Duodenal mucosa (tissue), 2 donors: ENCODE data around the gene LEMD1.

Experiments
- H3K27ac ChIP-seq: one replicate; pipeline ENCODE4 v1.7.0; 2013; ENCODE audit warnings: low read depth, low read length
- H3K27me3 ChIP-seq, 2 donors: one replicate each; pipeline ENCODE4 v1.7.0; 2013; ENCODE audit warnings: low read length in 2 of 2, control low read depth in 1 of 2; ENCODE audit not compliant: insufficient read depth in 2 of 2, control insufficient read depth in 1 of 2
- H3K36me3 ChIP-seq, 2 donors: one replicate each; pipeline ENCODE4 v1.7.0; 2013; ENCODE audit warnings: low read length in 2 of 2, control low read depth in 1 of 2; ENCODE audit not compliant: insufficient read depth in 2 of 2, control insufficient read depth in 1 of 2
- H3K4me1 ChIP-seq, 2 donors: one replicate each; pipeline ENCODE4 v1.7.0; 2013; ENCODE audit warnings: low read length in 2 of 2, control low read depth in 1 of 2; ENCODE audit not compliant: insufficient read depth in 2 of 2, control insufficient read depth in 1 of 2
- H3K4me3 ChIP-seq, 2 donors: one replicate each; pipeline ENCODE4 v1.7.0; 2013; ENCODE audit warnings: low read length in 2 of 2, low read depth in 1 of 2
- H3K9ac ChIP-seq, 2 donors: one replicate each; pipeline ENCODE4 v1.7.0; 2013; ENCODE audit warnings: low read length in 2 of 2, low read depth in 1 of 2
- H3K9me3 ChIP-seq, 2 donors: one replicate each; pipeline ENCODE4 v1.7.0; 2013; ENCODE audit warnings: low read length in 2 of 2, control low read depth in 1 of 2; ENCODE audit not compliant: control insufficient read depth in 1 of 2

LEMD1 gene

DNA sequence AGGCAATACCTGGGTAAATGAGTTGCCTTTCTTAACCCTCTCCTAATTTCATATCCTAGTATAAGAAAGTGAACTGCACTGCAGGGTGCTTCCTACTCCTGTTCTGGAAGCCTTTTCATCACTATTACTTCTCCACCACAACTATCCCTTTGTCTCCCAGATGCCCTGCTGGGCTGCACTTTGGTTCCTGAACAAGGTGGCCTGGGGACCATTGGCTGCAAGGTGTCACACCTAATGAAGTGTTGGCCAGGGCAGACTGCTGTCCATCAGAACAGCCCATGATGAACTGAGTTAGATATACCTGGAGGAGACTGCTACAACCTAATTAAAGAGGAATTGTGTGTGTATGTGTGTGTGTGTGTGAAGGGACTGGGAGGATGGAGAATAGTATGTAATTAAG lies 63.3 kb downstream of the LEMD1 start:
- Histone ChIP-seq H3K27ac (no peak overlapping the region), H3K36me3 (no peaks in the 10 kb centered on the region), H3K9ac (no peak overlapping the region), H3K4me3 (no peak overlapping the region), H3K9me3 (no peaks in the 10 kb centered on the region), H3K27me3 (peaks cover 0 to 2% of the 10 kb centered on the region in 2 donors), H3K4me1 (peaks cover 15 to 17% of the 10 kb centered on the region in 2 donors)

DNA sequence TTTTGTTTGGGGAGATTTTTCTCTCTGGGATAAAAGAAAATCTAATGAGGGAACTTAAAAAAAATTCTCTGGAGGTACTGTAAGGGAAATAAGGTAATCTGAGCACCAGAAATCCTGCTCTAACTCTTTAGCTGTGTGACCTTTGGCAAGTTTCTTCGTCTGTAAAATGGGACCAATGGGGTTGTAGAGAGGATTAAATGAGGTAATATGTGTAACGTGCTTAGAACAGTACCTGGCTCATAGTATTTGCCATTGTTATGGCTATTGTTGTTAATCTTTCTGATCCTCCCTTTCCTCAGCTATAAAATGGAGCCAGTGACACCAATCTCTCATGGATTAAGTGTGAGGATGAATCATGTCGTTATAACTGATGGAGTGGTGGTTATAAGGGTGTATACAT lies 64.3 kb downstream of the LEMD1 start:
- Histone ChIP-seq H3K4me1 (peaks cover 15 to 22% of the 10 kb centered on the region in 2 donors), H3K27ac (no peak overlapping the region), H3K9me3 (no peaks in the 10 kb centered on the region), H3K9ac (no peak overlapping the region), H3K27me3 (peaks cover 0 to 2% of the 10 kb centered on the region in 2 donors), H3K4me3 (no peak overlapping the region), H3K36me3 (no peaks in the 10 kb centered on the region)

DNA sequence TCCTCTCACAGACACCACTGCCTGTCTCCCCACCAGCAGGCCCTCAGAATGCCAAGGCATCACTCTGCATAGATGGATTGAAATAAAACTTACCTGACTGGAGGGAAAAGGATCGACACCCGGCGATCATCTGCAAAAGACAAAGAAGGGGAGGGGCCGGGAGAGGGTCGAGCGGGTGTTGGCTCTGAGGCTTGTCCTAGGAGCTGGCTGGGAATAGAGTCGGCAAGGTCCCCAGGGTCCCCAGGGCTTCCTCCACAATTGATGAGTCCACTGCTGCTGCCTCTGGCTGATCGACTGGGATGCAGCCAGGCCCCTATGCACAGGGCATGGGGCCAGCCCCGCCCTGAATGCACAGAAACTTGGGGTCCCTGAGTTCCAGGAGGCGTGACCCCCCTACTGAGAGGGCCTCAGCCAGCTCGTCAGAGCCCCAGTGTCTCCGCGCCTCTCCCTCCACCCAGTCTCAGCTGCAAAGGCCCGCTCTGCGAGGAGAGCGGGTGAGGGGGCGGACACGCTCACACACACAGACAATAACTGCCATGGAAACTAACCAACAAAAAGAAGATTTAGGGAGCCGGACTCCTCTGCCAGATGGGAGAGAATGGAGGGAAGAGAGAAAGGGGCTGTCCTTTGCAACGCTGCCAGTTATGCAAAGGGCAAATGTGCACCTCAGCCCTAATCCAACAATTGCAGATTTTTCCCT lies 65.3 kb downstream of the LEMD1 start, which contains the start of gene KLHDC8A:
Gene KLHDC8A (minus strand): TSS at position 483 of the 700 bp plus-strand sequence. CDS start 13,318 bp downstream, outside the sequence.
- Histone ChIP-seq H3K9ac (no peak within 1 kb of the TSS), H3K27ac (no peak within 1 kb of the TSS), H3K4me3 (no peak within 1 kb of the TSS), H3K4me1 (peaks cover 15 to 29% of the 10 kb centered on the region in 2 donors), H3K9me3 (no peaks in the 10 kb centered on the region), H3K27me3 (peaks cover 0 to 2% of the 10 kb centered on the region in 2 donors), H3K36me3 (no peaks in the 10 kb centered on the region)

DNA sequence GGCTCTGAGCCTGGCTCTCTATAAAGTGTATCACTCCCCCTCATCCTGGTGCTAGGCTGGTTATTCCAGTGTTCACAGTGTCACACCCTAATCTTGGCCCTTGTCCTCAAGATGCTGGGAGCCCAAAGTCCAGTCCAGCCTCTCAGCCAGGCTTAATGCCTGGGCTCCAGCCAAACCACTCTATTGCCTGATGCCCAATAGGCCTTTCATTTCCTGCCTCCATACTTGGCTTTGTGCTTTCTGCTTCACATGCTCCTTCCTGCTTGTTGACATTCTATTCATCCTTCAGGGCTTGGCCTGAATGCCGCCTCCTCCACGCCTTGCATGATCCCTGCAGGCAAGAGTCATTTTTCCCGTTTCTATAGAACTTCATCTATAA lies 66.8 kb downstream of the LEMD1 start:
- Histone ChIP-seq H3K27me3 (peaks cover 0 to 2% of the 10 kb centered on the region in 2 donors), H3K9ac (no peak overlapping the region), H3K4me3 (no peak overlapping the region), H3K27ac (peak overlapping the region; percentile 33), H3K4me1 (peaks cover 15 to 29% of the 10 kb centered on the region in 2 donors), H3K36me3 (no peaks in the 10 kb centered on the region), H3K9me3 (no peaks in the 10 kb centered on the region)

DNA sequence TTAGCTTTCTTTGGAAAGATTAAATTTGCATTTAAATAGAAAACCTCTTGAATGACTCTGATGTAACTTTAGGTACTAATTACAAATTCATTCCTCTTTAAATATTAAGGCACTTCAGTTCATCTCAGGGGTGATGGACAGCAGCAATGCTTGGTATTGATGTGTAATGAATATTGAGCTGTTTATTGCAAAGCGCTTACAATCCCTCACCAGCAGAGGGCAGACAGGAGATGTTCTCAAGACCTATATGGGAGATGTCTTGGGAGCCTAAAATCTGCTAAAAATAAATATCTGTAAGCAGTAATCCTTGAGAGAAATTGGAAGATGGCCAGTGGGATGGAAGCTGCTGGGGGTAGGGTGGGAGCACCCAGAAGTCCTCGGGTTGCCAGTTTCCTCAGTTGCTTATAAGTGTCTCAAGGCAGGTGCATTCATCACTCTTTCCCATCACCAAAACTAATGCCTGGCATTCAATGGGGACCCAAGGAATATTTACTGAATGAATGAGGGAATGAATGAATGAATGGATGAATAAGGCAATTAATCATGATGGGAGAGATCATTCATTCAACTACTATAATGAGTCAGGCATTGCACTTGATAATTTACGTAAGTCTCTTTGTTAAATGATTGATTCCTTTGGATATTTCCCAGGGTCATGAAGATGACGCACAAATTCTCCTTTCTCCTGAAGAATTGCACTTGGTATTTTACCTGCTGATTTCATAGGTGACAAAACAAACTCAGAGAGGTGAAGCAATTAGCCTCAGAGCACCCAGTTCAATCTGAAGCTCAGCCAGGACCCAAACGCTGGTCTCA lies 67.4 kb downstream of the LEMD1 start:
- Histone ChIP-seq H3K27ac (peak overlapping the region; percentile 33), H3K9ac (no peak overlapping the region), H3K27me3 (peaks cover 0 to 2% of the 10 kb centered on the region in 2 donors), H3K4me3 (no peak overlapping the region), H3K4me1 (peaks cover 15 to 29% of the 10 kb centered on the region in 2 donors), H3K9me3 (no peaks in the 10 kb centered on the region), H3K36me3 (no peaks in the 10 kb centered on the region)

DNA sequence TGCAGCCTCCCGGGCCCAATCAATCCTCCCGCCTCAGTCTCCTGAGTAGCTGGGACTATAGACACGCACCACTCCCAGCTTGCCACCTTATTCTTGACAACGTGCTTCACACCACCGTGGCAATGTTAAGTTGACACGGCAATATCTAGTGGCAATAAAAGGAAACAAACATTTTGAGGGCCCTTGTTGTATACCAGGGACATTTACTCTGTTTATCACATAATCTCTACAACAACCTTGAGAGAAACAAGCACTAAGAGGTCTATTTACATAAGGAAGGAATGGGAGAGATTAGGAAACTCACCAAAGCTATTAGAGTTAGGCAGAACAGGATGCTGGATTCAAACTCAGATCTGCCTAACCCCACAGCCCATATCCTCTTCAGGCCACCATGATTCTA lies 68.2 kb downstream of the LEMD1 start:
- H3K9ac ChIP-seq: no peak overlapping the region
- H3K4me3 ChIP-seq: no peak overlapping the region
- H3K27me3 ChIP-seq: peaks cover 0 to 2% of the 10 kb centered on the region in 2 donors
- H3K4me1 ChIP-seq: peaks cover 15 to 36% of the 10 kb centered on the region in 2 donors
- H3K9me3 ChIP-seq: no peaks in the 10 kb centered on the region
- H3K36me3 ChIP-seq: no peaks in the 10 kb centered on the region
- no peak overlapping the region for H3K27ac ChIP-seq

DNA sequence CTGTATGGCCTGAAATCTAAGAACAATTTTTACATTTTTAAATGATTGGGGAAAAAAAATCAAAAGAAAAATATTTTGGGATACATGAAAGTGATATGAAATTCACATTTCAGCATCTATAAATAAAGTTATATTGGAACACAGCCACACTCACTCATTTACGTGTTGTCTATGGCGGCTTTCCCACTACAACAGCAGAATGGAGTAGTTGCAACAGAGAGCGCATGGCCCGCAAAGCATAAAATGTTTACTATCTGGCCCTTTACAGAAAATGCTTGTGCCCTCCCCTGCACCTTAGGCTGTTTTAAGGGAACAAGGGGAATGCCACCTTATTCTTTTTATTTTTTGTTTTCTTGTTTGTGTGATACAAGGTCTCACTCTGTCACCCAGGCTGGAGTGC lies 68.7 kb downstream of the LEMD1 start:
- no peak overlapping the region for H3K9ac ChIP-seq
- H3K4me1 ChIP-seq: peaks cover 15 to 36% of the 10 kb centered on the region in 2 donors
- H3K36me3 ChIP-seq: no peaks in the 10 kb centered on the region
- no peak overlapping the region for H3K4me3 ChIP-seq
- no peak overlapping the region for H3K27ac ChIP-seq
- H3K9me3 ChIP-seq: no peaks in the 10 kb centered on the region
- H3K27me3 ChIP-seq: peaks cover 0 to 2% of the 10 kb centered on the region in 2 donors

DNA sequence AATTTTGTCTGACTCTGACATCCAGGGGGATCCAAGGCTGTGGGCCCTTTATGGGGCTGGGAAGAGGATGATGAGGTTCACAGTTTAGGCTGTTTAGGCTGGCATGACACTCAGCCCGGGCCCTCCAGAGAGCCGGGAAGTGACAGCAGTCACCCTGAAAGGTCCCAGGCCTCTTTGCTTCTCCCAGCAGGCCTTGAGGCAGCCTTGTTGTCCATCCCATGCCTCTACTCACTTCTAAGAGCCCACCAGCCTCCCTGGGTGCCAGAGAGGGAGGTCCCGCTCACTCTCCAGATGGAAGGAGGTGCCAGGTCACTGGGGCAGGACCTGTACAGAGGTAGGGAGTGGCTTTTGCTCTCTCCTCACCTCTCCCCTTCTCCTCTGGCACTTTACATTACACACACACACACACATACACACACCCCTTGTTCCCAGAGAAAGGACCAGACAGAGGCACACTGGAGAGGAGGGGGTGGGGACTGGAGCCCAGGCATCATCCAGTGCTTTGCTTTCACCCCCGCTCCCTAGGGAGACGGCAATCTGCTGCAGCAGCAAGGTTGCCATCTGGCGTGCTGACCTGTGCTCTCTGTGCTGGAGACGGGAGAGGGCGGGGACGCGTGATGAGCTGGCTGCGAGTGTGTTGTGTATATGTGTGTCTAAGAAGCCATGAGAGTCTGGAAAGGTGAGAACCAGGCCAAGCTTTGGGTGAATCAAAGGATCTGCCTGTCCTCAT lies 69.7 kb downstream of the LEMD1 start:
- Histone ChIP-seq H3K27me3 (peaks cover 0 to 2% of the 10 kb centered on the region in 2 donors), H3K4me3 (no peak overlapping the region), H3K4me1 (peaks cover 15 to 36% of the 10 kb centered on the region in 2 donors), H3K36me3 (no peaks in the 10 kb centered on the region), H3K9ac (no peak overlapping the region), H3K9me3 (no peaks in the 10 kb centered on the region), H3K27ac (no peak overlapping the region)

DNA sequence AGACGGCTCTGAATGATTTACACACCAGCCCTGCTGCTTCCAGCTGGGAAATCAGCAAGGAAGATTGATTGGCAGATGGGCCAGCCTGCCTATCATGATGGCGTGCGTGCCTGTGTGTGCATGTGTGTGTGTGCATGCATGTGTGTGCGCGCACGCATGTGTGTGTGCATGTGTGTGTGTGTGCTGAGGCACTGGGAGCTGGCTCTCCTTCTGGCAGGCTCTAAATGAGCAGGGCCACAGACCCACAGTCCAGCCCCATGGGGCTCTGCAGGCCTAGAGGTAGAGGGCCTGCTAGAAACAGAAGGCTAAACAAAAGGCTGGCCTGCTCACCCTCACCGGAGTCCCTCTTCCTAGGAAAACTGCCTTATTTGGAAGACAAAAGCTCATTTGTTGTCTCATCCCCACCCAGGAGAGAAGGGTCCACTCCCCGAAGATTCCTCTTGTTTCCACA lies 71.1 kb downstream of the LEMD1 start:
- no peaks in the 10 kb centered on the region for H3K9me3 ChIP-seq
- no peak overlapping the region for H3K4me3 ChIP-seq
- H3K4me1 ChIP-seq: peaks cover 14 to 34% of the 10 kb centered on the region in 2 donors
- H3K9ac ChIP-seq: no peak overlapping the region
- H3K36me3 ChIP-seq: no peaks in the 10 kb centered on the region
- H3K27ac ChIP-seq: no peak overlapping the region
- peaks cover 6 to 8% of the 10 kb centered on the region in 2 donors for H3K27me3 ChIP-seq
